CD4-positive, alpha-beta T cell treated with Interleukin-6 for 4 hours (primary cell): Measurements from ENCODE around the gene PSMB3.

ENCODE experiments used
- DNase-seq: peaks from one replicate; pipeline ENCODE4 v3.0.0-alpha.2; 2020; ENCODE audit warnings: mixed read lengths

The PSMB3 gene

GRCh38 chr17:38752308-38753070, at the start of gene PSMB3:
TSS of gene PSMB3 (plus strand) at chr17:38752741. CDS start at chr17:38752827, 86 bp downstream.
- peak; percentile 98 for DNase-seq

- DNase-seq: no peak
These were observed 49.4 kb upstream of the PSMB3 start for GRCh38 chr17:38702916-38703741.

- peak; percentile 85 for DNase-seq
These were observed 48.6 kb upstream of the PSMB3 start for GRCh38 chr17:38703742-38704605.

- peak; percentile 82 for DNase-seq
These were observed 47.7 kb upstream of the PSMB3 start, which contains the start of gene MLLT6 for GRCh38 chr17:38704606-38705522. TSS of gene MLLT6 (plus strand) at chr17:38705273. CDS start at chr17:38705633, 360 bp downstream.

GRCh38 chr17:38705523-38705802, 47.1 kb upstream of the PSMB3 start:
- DNase-seq: no peak

- peak; percentile 52 for DNase-seq
These were observed 46.6 kb upstream of the PSMB3 start for GRCh38 chr17:38705803-38706504.

GRCh38 chr17:38706505-38707216, 45.9 kb upstream of the PSMB3 start:
- DNase-seq: peak; percentile 57

- DNase-seq: no peak
These were observed 44.7 kb upstream of the PSMB3 start for GRCh38 chr17:38707678-38708351.

GRCh38 chr17:38709104-38709820, 43.3 kb upstream of the PSMB3 start:
- no peak for DNase-seq

- DNase-seq: no peak
These were observed 42.5 kb upstream of the PSMB3 start for GRCh38 chr17:38709864-38710603.

GRCh38 chr17:38710604-38710962, 42.0 kb upstream of the PSMB3 start:
- no peak for DNase-seq

GRCh38 chr17:38710985-38711384, 41.6 kb upstream of the PSMB3 start:
- DNase-seq: no peak

GRCh38 chr17:38711792-38712571, 40.6 kb upstream of the PSMB3 start:
- DNase-seq: no peak

GRCh38 chr17:38712593-38712992, 39.9 kb upstream of the PSMB3 start:
- no peak for DNase-seq

- no peak for DNase-seq
These were observed 39.0 kb upstream of the PSMB3 start for GRCh38 chr17:38713456-38714075.

GRCh38 chr17:38715216-38715943, 37.2 kb upstream of the PSMB3 start:
- DNase-seq: no peak
